A673 (cell line): ENCODE measurements around the gene REV3L. TPM values are rescaled to one million over a fixed set of nuclear protein-coding genes. Genes with fewer than 3 reads are reported as not detected.

ENCODE experiments used
- BruUV-seq: library from RNA; stranded (reverse); fragments of 400-500 nt; replicated peaks from 2 replicates; lab custom pipeline; 2021; lab: Mats Ljungman, UMichigan
- CTCF ChIA-PET: fragments of 300-600 bp; sonication (Branson Sonifier 250); formaldehyde crosslinking; loops from one replicate; lab custom pipeline; 2022; ENCODE audit warnings: antibody characterized with exemption; lab: Charles Lee
- POLR2A ChIA-PET: fragments of 300-600 bp; sonication (Branson Sonifier 250); formaldehyde crosslinking; loops from one replicate; lab custom pipeline; 2022; ENCODE audit warnings: antibody characterized with exemption; ENCODE audit not compliant: low non-redundant PET; lab: Charles Lee
- DNase-seq: peaks from one replicate; pipeline ENCODE4 v3.0.0-alpha.2; 2015; ENCODE audit warnings: low spot score
- H3K27ac ChIP-seq: fragments of 200-600 bp; sonication (generic); 2 replicates; pipeline ENCODE4 v1.5.1; 2016; ENCODE audit warnings: mixed run types, low read depth, mild to moderate bottlenecking, mixed read lengths, antibody characterized with exemption, low read length; ENCODE audit not compliant: poor library complexity, severe bottlenecking
- H3K27me3 ChIP-seq: fragments of 200-600 bp; sonication (generic); replicated peaks from 2 replicates; pipeline ENCODE4 v1.6.1; 2017; ENCODE audit warnings: mixed run types, low read depth, mild to moderate bottlenecking, mixed read lengths, antibody characterized with exemption, low read length; ENCODE audit not compliant: insufficient read depth, poor library complexity
- H3K36me3 ChIP-seq: fragments of 200-600 bp; sonication (generic); 2 replicates; pipeline ENCODE4 v1.6.1; 2016; ENCODE audit warnings: mixed run types, mild to moderate bottlenecking, mixed read lengths, antibody characterized with exemption, low read length; ENCODE audit not compliant: insufficient read depth, poor library complexity, severe bottlenecking
- H3K4me1 ChIP-seq: fragments of 200-600 bp; sonication (generic); 2 replicates; pipeline ENCODE4 v1.6.1; 2017; ENCODE audit warnings: mixed run types, mild to moderate bottlenecking, mixed read lengths, antibody characterized with exemption, low read length; ENCODE audit not compliant: insufficient read depth, poor library complexity, severe bottlenecking
- H3K4me3 ChIP-seq: fragments of 200-600 bp; sonication (generic); 2 replicates; pipeline ENCODE4 v1.5.1; 2016; ENCODE audit warnings: low read depth, mixed run types, mild to moderate bottlenecking, mixed read lengths, low read length; ENCODE audit not compliant: poor library complexity, severe bottlenecking
- H3K9me3 ChIP-seq: fragments of 200-600 bp; sonication (generic); 2 replicates; pipeline ENCODE4 v1.6.1; 2016; ENCODE audit warnings: mixed run types, low read depth, mild to moderate bottlenecking, mixed read lengths, antibody characterized with exemption, low read length; ENCODE audit not compliant: poor library complexity, severe bottlenecking
- CTCF ChIP-seq: fragments of 300-800, 200-600 bp; sonication (generic); conservative IDR thresholded peaks from 2 replicates; pipeline ENCODE4 v1.5.1; 2017; ENCODE audit warnings: low read depth, mild to moderate bottlenecking, antibody characterized with exemption, low read length, moderate library complexity, mixed read lengths
- EZH2 ChIP-seq: fragments of 200-600 bp; sonication (generic); IDR thresholded peaks from 2 replicates; pipeline ENCODE4 v1.6.1; 2017; ENCODE audit warnings: borderline replicate concordance, low read depth, mild to moderate bottlenecking, mixed read lengths, antibody characterized with exemption, low read length; ENCODE audit not compliant: poor library complexity, severe bottlenecking
- intact Hi-C: fragments of 100-400 bp; cut with micrococcal nuclease; formaldehyde crosslinking; loops from one replicate; pipeline ENCODE4 v1.10.0; 2022; ENCODE audit not compliant: unreplicated experiment
- total RNA-seq: library from RNA; stranded (reverse); gene quantifications from 2 replicates; pipeline ENCODE4 v1.2.3, GENCODE V29; 2021

The REV3L gene
- total RNA-seq, 1 experiment from 2014 or later, result 24.0 TPM

- Histone ChIP-seq H3K4me1 (peaks cover 14% of the 10 kb centered on the region), H3K4me3 (no peak overlapping the region), H3K36me3 (peaks cover 6% of the 10 kb centered on the region), H3K27me3 (no peaks in the 10 kb centered on the region), H3K27ac (no peak overlapping the region), H3K9me3 (peaks cover 6% of the 10 kb centered on the region)
- CTCF ChIA-PET, result no interaction called here
- no peak for TF ChIP-seq CTCF
- TF ChIP-seq EZH2, result no peak
- POLR2A ChIA-PET, result no interaction called here
- no TSS peak for BruUV-seq
- DNase-seq, result no peak
- intact Hi-C loops, result loop anchor here (10.0 kb wide), 2 partner anchors 118 to 158 kb away; partner anchors contain the start of gene TRAF3IP2
Observed at GRCh38 chr6:111486475-111486874, 3.5 kb upstream of the REV3L start.

GRCh38 chr6:111485342-111485741 lies 2.3 kb upstream of the REV3L start:
- DNase-seq, result no peak
- no TSS peak for BruUV-seq
- POLR2A ChIA-PET, result interaction anchor here (0.6 kb wide), 1 partner anchor 118 kb away, joined by 3 read pairs; no protein-coding TSS in a partner anchor
- H3K27me3 ChIP-seq, result no peaks in the 10 kb centered on the region
- peak overlapping the region; percentile 82 for H3K4me3 ChIP-seq
- TF ChIP-seq CTCF, result no peak
- peak overlapping the region; percentile 97 for H3K27ac ChIP-seq
- CTCF ChIA-PET, result interaction anchor here (1.8 kb wide), 1 partner anchor 226 kb away, joined by 7 read pairs; a partner anchor contains a TSS
- H3K9me3 ChIP-seq, result peaks cover 6% of the 10 kb centered on the region
- H3K4me1 ChIP-seq, result peaks cover 25% of the 10 kb centered on the region
- H3K36me3 ChIP-seq, result peaks cover 6% of the 10 kb centered on the region
- intact Hi-C loops, result loop anchor here (10.0 kb wide), 2 partner anchors 119 to 159 kb away; partner anchors contain the start of gene TRAF3IP2

- H3K4me1 ChIP-seq, result peaks cover 32% of the 10 kb centered on the region
- TF ChIP-seq CTCF, result no peak
- TF ChIP-seq EZH2, result no peak
- BruUV-seq, result no TSS peak
- POLR2A ChIA-PET, result interaction anchor here (0.6 kb wide), 1 partner anchor 181 kb away, joined by 14 read pairs; no protein-coding TSS in a partner anchor
- H3K36me3 ChIP-seq, result peaks cover 6% of the 10 kb centered on the region
- no peak for DNase-seq
- peak overlapping the region; percentile 97 for H3K27ac ChIP-seq
- H3K27me3 ChIP-seq, result no peaks in the 10 kb centered on the region
- peaks cover 6% of the 10 kb centered on the region for H3K9me3 ChIP-seq
- CTCF ChIA-PET, result interaction anchor here (1.8 kb wide), 1 partner anchor 226 kb away, joined by 7 read pairs; a partner anchor contains a TSS
- intact Hi-C loops, result loop anchor here (1.0 to 10.0 kb wide), 6 partner anchors 57 to 558 kb away; partner anchors contain the start of gene TRAF3IP2
- H3K4me3 ChIP-seq, result peak overlapping the region; percentile 82
Observed at GRCh38 chr6:111484633-111484930, 1.6 kb upstream of the REV3L start.
